Tibial artery (tissue), 4 donors: ENCODE results near the gene SGSM1.
"Not testable (repeated sequence)": the region's sequence is repeated elsewhere in the genome, so short reads cannot be mapped to it uniquely, and the experiment has no call there.

Source experiments
- DNase-seq, 2 donors: peaks; one replicate each; pipeline ENCODE4 v3.0.0-alpha.2; 2019
- H3K27ac ChIP-seq, 2 donors: fragments of 200-600 bp; sonication (generic) in 1 of 2; 1 replicate in 1 of 2; 2 replicates in 1 of 2; pipeline ENCODE4 v1.5.1; 2018 to 2019; ENCODE audit warnings: mild to moderate bottlenecking in 1 of 2
- H3K27me3 ChIP-seq, 2 donors: fragments of 200-600 bp; sonication (generic) in 1 of 2; one replicate each; pipeline versions ENCODE4 v1.5.1 to v1.6.0; 2016 to 2019
- H3K36me3 ChIP-seq, 3 donors: fragments of 200-600 bp; sonication (generic) in 2 of 3; one replicate each; pipeline ENCODE4 v1.5.1; 2016 to 2019; ENCODE audit warnings: mild to moderate bottlenecking in 2 of 3
- H3K4me1 ChIP-seq, 4 donors: fragments of 200-600 bp; sonication (generic) in 2 of 4; 1 replicate in 3 of 4; 2 replicates in 1 of 4; pipeline ENCODE4 v1.5.1; 2016 to 2019
- H3K4me3 ChIP-seq, 2 donors: fragments of 200-600 bp; sonication (generic) in 1 of 2; 1 replicate in 1 of 2; 2 replicates in 1 of 2; pipeline ENCODE4 v1.5.1; 2018 to 2019; ENCODE audit warnings: mild to moderate bottlenecking in 2 of 2
- H3K9me3 ChIP-seq, 3 donors: fragments of 200-600 bp; sonication (generic) in 1 of 3; one replicate each; pipeline ENCODE4 v1.5.1; 2016 to 2019
- intact Hi-C: fragments of 100-400 bp; cut with DNase I; formaldehyde crosslinking; loops from one replicate; pipeline ENCODE4 v1.15.0; 2023; ENCODE audit warnings: low total_unique reads
- TF ChIP-seq, protein P1 (sequence below), 2 experiments: fragments of 200-600 bp in 1 of 2; fragments of 450-650 bp in 1 of 2; IDR thresholded peaks; one replicate each; pipeline ENCODE4 v1.5.1; 2017 to 2019; ENCODE audit warnings: antibody characterized with exemption in 2 of 2, mild to moderate bottlenecking in 1 of 2, moderate library complexity in 1 of 2

The SGSM1 gene

GRCh38 chr22:24905909-24906308 lies 99.9 kb downstream of the SGSM1 start:
- TF ChIP-seq, protein P1, sequence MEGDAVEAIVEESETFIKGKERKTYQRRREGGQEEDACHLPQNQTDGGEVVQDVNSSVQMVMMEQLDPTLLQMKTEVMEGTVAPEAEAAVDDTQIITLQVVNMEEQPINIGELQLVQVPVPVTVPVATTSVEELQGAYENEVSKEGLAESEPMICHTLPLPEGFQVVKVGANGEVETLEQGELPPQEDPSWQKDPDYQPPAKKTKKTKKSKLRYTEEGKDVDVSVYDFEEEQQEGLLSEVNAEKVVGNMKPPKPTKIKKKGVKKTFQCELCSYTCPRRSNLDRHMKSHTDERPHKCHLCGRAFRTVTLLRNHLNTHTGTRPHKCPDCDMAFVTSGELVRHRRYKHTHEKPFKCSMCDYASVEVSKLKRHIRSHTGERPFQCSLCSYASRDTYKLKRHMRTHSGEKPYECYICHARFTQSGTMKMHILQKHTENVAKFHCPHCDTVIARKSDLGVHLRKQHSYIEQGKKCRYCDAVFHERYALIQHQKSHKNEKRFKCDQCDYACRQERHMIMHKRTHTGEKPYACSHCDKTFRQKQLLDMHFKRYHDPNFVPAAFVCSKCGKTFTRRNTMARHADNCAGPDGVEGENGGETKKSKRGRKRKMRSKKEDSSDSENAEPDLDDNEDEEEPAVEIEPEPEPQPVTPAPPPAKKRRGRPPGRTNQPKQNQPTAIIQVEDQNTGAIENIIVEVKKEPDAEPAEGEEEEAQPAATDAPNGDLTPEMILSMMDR (IDR thresholded peaks at IDR 0.05): no peak
- Histone ChIP-seq H3K9me3 (peaks cover 0 to 6% (median 5%) of the 10 kb centered on the region in 3 donors), H3K27ac (no peak overlapping the region), H3K4me3 (no peak overlapping the region), H3K4me1 (no peaks in the 10 kb centered on the region), H3K27me3 (no peaks in the 10 kb centered on the region), H3K36me3 (peaks cover 35 to 58% (median 42%) of the 10 kb centered on the region in 3 donors)
- intact Hi-C loops: no loop called here
- no peak for DNase-seq

GRCh38 chr22:24907101-24907500 lies 101.1 kb downstream of the SGSM1 start:
- H3K27me3 ChIP-seq, H3K4me1 ChIP-seq, H3K9me3 ChIP-seq, H3K27ac ChIP-seq, intact Hi-C loops, H3K4me3 ChIP-seq, DNase-seq: not testable (repeated sequence)
- peaks cover 33 to 57% (median 41%) of the 10 kb centered on the region in 3 donors for H3K36me3 ChIP-seq

- no peak overlapping the region for H3K4me3 ChIP-seq
- H3K4me1 ChIP-seq: no peaks in the 10 kb centered on the region
- H3K9me3 ChIP-seq: no peaks in the 10 kb centered on the region
- H3K36me3 ChIP-seq: peaks cover 22 to 54% (median 35%) of the 10 kb centered on the region in 3 donors
- intact Hi-C loops: no loop called here
- TF ChIP-seq, protein P1 (IDR thresholded peaks at IDR 0.05): no peak
- no peak overlapping the region for H3K27ac ChIP-seq
- no peak for DNase-seq
- no peaks in the 10 kb centered on the region for H3K27me3 ChIP-seq
These were observed 114.0 kb downstream of the SGSM1 start for GRCh38 chr22:24920029-24920428.

GRCh38 chr22:24925586-24926427 lies 119.8 kb downstream of the SGSM1 start:
- TF ChIP-seq, protein P1 (IDR thresholded peaks at IDR 0.05): no peak
- DNase-seq: no peak
- no peaks in the 10 kb centered on the region for H3K27me3 ChIP-seq
- H3K36me3 ChIP-seq: peaks cover 9 to 34% (median 26%) of the 10 kb centered on the region in 3 donors
- H3K4me1 ChIP-seq: no peaks in the 10 kb centered on the region
- no peaks in the 10 kb centered on the region for H3K9me3 ChIP-seq
- H3K4me3 ChIP-seq: no peak overlapping the region
- intact Hi-C loops: no loop called here
- no peak overlapping the region for H3K27ac ChIP-seq

DNA sequence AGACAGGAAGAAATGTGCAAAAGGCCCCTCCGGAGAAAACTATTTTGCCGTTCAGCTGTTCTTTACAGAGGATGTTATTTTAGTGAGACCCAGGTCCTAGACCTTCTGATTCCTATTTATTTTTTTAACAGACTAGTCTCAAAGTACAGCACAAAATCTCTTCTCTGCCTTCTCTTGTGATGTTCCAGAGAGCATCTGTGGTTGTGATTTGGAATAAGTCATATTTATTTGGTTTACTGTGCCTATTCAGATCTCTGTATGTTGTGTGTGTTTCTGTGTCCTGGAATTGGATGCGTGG lies 120.4 kb downstream of the SGSM1 start:
- TF ChIP-seq, protein P1 (IDR thresholded peaks at IDR 0.05): no peak
- Histone ChIP-seq H3K4me1 (no peaks in the 10 kb centered on the region), H3K27me3 (no peaks in the 10 kb centered on the region), H3K36me3 (peaks cover 9 to 34% (median 24%) of the 10 kb centered on the region in 3 donors), H3K4me3 (no peak overlapping the region), H3K27ac (no peak overlapping the region), H3K9me3 (no peaks in the 10 kb centered on the region)
- DNase-seq: no peak
- intact Hi-C loops: no loop called here

DNA sequence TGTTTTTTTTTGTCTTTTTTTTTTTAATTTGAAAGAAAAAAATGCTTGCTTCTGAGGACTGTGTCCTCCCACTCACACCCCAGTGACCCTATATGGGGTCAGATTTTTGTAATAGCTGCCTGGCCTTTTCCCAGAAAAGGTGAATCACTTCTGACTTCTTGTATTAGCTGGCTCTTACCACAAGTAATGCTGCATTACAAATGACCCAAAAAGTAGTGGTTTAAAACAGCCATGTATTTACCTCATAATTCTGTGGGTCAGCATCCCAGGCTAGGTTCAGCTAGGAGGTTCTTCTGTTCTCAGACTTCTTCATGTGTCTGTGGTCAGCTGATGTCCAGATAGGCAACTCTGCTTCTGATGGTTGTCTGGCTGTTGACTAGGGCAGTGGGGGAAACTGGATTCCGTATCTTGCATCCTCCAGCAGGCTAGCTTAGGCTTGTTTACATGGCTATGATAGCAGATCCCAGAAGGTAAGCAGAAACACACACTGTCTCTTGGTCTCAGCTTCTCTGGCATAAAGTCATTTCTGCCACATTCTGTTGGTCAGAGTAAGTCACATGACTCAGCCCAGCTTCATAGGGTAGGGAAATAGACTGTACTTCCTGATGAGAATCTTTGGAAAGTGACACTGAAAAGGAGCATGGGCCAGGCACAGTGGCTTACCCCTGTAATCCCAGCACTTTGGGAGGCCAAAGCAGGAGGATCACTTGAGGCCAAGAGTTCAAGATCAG lies 121.0 kb downstream of the SGSM1 start:
- intact Hi-C loops: no loop called here
- TF ChIP-seq, protein P1 (IDR thresholded peaks at IDR 0.05): no peak
- no peak overlapping the region for H3K4me3 ChIP-seq
- H3K4me1 ChIP-seq: no peaks in the 10 kb centered on the region
- H3K36me3 ChIP-seq: peaks cover 9 to 30% (median 21%) of the 10 kb centered on the region in 3 donors
- no peak overlapping the region for H3K27ac ChIP-seq
- H3K9me3 ChIP-seq: no peaks in the 10 kb centered on the region
- H3K27me3 ChIP-seq: no peaks in the 10 kb centered on the region
- no peak for DNase-seq
